Activated naive CD8-positive, alpha-beta T cell treated with anti-CD3 and anti-CD28 coated beads for 36 hours (primary cell): ENCODE measurements around the gene FBXW9. TPM values are rescaled to one million over a fixed set of nuclear protein-coding genes. Genes with fewer than 3 reads are reported as not detected.
"Not testable (repeated sequence)": the region's sequence is repeated elsewhere in the genome, so short reads cannot be mapped to it uniquely, and the experiment has no call there.

Experiments
- DNase-seq: peaks from one replicate; pipeline ENCODE4 v3.0.0; 2021
- H3K27ac Mint-ChIP-seq: one replicate; pipeline ENCODE4 v1.8.0; 2022; ENCODE audit warnings: mild to moderate bottlenecking, moderate library complexity, mixed read lengths
- H3K27me3 Mint-ChIP-seq: one replicate; pipeline ENCODE4 v1.8.0; 2022; ENCODE audit warnings: mild to moderate bottlenecking, mixed read lengths
- H3K36me3 Mint-ChIP-seq: one replicate; pipeline ENCODE4 v1.8.0; 2021; ENCODE audit warnings: mild to moderate bottlenecking, mixed read lengths
- H3K4me1 Mint-ChIP-seq: one replicate; pipeline ENCODE4 v1.8.0; 2021; ENCODE audit warnings: mixed read lengths
- H3K4me3 Mint-ChIP-seq: one replicate; pipeline ENCODE4 v1.8.0; 2022; ENCODE audit warnings: mild to moderate bottlenecking, moderate library complexity, mixed read lengths
- H3K9me3 Mint-ChIP-seq: one replicate; pipeline ENCODE4 v1.8.0; 2022; ENCODE audit warnings: mixed read lengths
- total RNA-seq, 2 experiments: library from RNA; stranded (reverse); gene quantifications; one replicate each; pipeline ENCODE4 v1.2.3, GENCODE V29; 2021

FBXW9 gene
- total RNA-seq, 2 experiments from 2014 or later: 13.1 to 13.4 TPM

DNA sequence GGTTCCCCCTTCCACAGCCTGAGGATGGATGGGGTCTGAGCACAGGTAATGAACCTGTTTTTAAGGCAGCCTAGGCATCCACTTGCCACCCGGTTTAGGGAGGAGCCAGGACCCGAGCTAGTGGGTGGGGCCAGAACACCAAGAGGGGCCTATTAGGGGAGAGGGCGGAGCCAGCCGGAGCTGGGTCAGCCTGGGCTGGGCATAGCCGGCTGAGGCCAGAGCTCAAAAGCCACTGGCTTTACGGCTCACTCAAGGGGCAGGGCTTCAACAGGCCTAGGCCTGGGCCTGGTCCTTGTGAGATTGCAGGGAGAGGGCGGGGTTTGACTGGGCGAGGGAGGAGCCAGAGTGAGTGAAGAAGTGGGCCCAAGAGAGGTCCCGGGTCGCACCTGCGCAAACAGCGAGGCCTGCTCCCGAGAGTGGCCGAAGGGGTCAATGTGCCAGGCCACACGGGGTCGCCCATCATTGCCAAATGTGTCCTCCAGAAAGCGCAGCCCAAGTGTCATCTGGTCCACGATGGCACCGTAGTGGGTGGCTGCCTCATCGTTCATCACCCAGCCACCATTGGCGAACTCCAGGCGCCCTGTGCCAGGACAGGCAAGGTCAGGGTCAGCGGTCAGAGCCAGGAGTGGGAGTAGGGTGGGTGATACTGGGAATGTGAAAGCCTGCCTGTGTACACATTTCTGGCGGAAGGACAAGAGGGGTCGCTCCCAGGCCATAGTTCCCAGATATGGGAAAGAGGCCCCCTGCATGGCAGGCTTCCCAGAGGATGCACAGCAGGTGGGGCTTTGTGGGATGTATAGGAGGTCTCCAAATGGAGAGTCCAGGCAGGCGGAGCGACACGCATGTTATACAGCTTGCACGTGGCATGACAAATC is 31.8 kb downstream of the FBXW9 start:
- peak; percentile 30 for DNase-seq
- peak overlapping the region; percentile 89 for H3K4me3 Mint-ChIP-seq

DNA sequence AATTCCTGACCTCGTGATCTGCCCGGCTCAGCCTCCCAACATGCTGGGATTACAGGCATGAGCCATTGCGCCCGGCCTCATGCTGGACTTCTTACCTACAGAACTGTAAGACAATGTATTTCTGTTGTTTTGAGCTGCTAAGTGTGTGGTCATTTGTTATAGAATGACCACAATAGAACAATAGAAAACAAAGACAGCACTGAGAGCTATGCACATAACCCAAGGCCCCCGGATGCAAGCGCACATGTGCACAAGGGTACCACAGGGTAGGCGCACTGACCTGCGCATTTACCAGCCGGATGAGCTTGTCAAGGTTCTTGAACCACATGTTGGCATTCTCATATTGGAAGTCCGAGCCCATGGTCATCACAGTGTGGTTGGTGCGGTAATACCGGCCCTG is 35.5 kb downstream of the FBXW9 start:
- no peaks in the 10 kb centered on the region for H3K27me3 Mint-ChIP-seq
- H3K27ac Mint-ChIP-seq: no peak overlapping the region

More for the DNA sequence above, 31.8 kb downstream of the FBXW9 start:
- Mint-ChIP-seq H3K36me3 (peaks cover 43% of the 10 kb centered on the region), H3K9me3 (no peaks in the 10 kb centered on the region), H3K27me3 (no peaks in the 10 kb centered on the region), H3K4me1 (peaks cover 19% of the 10 kb centered on the region), H3K27ac (peak overlapping the region; percentile 89)

DNA sequence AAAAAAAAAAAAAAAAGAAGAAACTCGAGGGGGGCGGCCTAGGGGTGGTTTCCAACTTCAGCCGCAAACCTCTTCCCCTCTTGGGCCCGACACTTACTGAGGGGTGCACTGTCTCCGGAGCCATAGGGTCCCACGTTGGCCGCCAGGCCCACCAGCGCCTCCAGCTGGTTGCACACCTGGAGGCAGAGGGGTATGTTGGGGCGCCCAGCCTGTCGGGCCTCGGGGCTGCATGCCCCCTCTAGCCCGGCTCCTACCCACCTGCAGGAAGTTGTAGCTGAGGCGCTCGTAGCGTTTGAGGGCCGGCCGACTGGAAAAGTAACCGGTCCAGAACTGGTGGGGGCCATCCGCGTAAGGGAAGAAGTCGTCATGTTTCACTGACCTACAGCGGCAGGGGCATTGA is 38.5 kb downstream of the FBXW9 start:
- Mint-ChIP-seq H3K4me1 (no peaks in the 10 kb centered on the region), H3K27me3 (no peaks in the 10 kb centered on the region), H3K9me3 (no peaks in the 10 kb centered on the region), H3K4me3 (no peak overlapping the region), H3K27ac (no peak overlapping the region), H3K36me3 (peaks cover 39% of the 10 kb centered on the region)
- no peak for DNase-seq

More for the DNA sequence above, 35.5 kb downstream of the FBXW9 start:
- Mint-ChIP-seq H3K9me3 (no peaks in the 10 kb centered on the region), H3K4me1 (peaks cover 7% of the 10 kb centered on the region), H3K36me3 (peaks cover 46% of the 10 kb centered on the region), H3K4me3 (no peak overlapping the region)
- DNase-seq: no peak

DNA sequence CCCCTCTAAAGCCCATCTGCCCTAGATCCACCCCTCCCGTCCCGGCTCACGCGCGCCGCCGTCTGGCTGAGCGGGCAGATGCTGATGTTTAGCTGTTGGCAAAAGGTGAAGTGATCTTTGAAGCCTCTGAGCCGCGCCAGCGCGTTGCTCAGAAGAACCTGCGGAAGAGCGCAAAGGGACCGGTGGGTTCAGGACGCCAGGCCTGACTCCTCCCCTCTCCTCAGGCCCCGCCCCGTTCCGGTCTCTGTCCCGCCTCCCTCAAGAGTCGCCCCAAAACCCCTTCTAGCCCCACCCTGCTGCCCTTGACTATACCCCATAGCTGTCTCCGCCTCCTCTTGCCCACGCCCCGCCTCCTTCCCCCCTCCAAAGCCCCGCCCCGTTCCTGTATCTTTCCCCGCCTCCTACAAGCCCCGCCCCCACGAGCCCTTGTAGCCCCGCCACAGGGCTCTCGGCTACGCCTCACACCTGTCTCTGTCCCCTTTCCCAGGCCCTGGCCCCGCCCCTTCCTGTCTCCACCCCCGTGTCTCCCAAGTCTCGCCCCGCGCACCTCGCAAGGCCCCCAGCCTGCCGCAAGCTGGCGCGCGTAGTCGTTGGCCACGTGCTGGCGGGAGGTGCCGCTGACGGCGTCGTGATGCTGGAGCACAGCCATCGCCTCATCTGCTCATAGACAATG is 39.4 kb downstream of the FBXW9 start:
- Mint-ChIP-seq H3K27me3 (no peaks in the 10 kb centered on the region), H3K9me3 (no peaks in the 10 kb centered on the region), H3K4me1 (no peaks in the 10 kb centered on the region), H3K27ac (no peak overlapping the region), H3K36me3 (peaks cover 40% of the 10 kb centered on the region), H3K4me3 (no peak overlapping the region)
- DNase-seq: peak; percentile 32

DNA sequence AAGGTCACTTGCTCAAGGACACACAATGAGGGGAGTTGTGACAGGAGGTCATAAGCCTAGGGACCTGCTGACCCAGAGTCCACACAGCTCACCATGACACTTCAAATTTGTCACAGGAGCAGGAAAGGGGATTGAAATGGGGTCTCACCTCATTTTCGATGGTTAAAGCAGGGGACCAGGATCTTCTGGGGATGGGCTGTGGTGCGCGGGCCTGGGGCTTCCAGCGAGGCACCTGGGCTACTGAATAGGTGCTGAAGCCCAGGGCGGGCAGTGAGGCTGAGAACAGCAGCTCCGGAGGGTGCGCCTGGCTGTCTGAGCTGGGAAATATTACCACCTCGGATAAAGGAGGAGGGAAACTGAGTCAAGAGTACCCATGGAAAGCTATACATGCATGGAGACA is 40.9 kb downstream of the FBXW9 start:
- H3K9me3 Mint-ChIP-seq: no peaks in the 10 kb centered on the region
- no peaks in the 10 kb centered on the region for H3K27me3 Mint-ChIP-seq
- no peaks in the 10 kb centered on the region for H3K4me1 Mint-ChIP-seq
- no peak for DNase-seq
- H3K36me3 Mint-ChIP-seq: peaks cover 48% of the 10 kb centered on the region
- no peak overlapping the region for H3K4me3 Mint-ChIP-seq
- no peak overlapping the region for H3K27ac Mint-ChIP-seq

DNA sequence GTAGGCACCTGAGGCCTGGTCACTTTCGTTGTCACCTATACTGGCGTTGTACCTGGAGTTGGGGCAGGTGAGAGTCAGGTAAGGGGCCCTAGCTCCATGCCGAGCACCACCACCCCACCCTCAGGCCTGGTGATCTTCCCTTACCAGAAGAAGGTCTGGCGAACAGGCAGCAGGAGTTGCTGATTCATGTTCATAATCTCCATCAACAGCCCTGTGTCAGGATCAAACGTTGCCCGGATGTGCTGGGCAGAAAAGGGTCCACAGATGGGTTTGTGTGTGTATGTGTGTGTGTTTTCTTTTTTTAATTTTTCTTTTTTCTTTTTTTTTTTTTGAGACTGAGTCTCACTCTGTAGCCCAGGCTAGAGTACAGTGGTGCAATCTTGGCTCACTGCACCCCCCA is 44.2 kb downstream of the FBXW9 start:
- no peak for DNase-seq
- no peak overlapping the region for H3K4me3 Mint-ChIP-seq
- peaks cover 2% of the 10 kb centered on the region for H3K4me1 Mint-ChIP-seq
- H3K36me3 Mint-ChIP-seq: peaks cover 57% of the 10 kb centered on the region
- no peaks in the 10 kb centered on the region for H3K27me3 Mint-ChIP-seq
- no peaks in the 10 kb centered on the region for H3K9me3 Mint-ChIP-seq
- H3K27ac Mint-ChIP-seq: no peak overlapping the region

DNA sequence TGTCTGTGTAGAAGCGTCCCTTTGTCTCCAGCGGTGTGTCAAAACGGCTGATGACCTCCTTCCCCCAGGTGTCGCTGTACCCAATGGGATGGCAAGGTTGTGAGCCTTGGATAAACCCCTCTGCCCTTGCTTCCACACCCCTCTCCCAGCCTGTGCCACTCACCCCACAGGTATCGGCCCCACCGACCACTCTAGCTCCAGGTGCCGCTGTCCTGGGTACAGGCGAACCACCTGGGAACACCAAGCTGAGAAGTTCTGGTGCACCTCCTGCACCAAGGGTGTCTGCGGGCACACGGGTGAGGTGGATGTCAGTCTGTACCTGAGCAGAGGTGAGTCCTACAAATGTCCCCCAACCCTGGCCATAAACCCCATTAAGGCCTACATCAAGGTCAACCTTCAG is 46.5 kb downstream of the FBXW9 start:
- Mint-ChIP-seq H3K9me3 (no peaks in the 10 kb centered on the region), H3K36me3 (peaks cover 37% of the 10 kb centered on the region), H3K4me3 (no peak overlapping the region), H3K4me1 (peaks cover 2% of the 10 kb centered on the region), H3K27me3 (no peaks in the 10 kb centered on the region), H3K27ac (no peak overlapping the region)
- no peak for DNase-seq

DNA sequence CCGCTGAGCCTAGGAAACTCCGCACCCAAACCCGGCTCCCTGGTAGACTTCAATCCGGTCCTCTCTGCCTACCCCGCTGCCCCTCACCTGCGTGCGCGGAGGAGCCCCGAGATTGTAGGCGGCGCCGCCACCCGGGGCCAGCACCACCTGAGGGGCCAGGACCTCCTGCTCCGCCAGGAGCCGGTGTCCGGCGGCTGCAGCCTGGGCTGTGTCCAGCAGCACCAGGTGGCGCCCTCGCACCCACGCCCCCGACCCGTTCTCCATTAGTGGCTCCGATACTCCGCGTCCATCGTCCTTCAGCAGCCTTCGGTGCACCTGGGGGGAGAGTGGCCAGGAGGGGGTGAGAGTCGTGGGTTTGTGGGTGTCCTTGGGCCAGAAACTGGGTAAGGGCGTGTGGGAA is 48.3 kb downstream of the FBXW9 start:
- Mint-ChIP-seq H3K27me3 (no peaks in the 10 kb centered on the region), H3K4me1 (peaks cover 2% of the 10 kb centered on the region), H3K36me3 (peaks cover 33% of the 10 kb centered on the region), H3K9me3 (no peaks in the 10 kb centered on the region), H3K4me3 (no peak overlapping the region), H3K27ac (no peak overlapping the region)
- no peak for DNase-seq

DNA sequence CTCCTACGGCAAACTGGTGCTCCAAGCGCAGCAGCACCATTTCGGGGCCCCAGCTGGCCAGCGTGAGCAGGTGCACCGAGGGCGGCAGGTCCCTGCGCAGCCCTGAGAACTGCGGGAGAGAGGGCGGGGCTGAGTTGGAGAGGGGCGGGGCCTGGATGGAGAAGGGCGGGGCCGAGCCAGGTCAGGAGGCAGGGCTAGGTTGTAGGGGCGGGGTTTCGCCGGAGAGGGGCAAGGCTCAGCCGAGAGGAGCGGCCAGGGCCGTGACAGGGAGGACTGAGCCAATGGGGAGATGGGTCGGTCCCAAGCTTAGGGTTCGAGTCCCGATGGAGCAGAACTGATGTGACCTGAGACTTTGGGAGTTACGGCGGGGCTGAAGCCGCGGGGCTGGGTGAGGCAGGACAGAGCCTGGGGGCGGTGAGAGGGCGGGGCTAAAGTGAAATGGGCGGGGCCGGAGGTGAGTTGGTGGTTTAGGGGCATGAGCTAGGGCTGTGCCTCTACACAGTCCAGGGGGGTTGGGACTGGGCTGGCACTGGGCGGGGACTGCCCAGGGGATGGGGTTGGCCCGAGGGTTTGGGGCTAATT is 48.9 kb downstream of the FBXW9 start:
- H3K9me3 Mint-ChIP-seq: no peaks in the 10 kb centered on the region
- H3K27ac Mint-ChIP-seq: no peak overlapping the region
- H3K27me3 Mint-ChIP-seq: no peaks in the 10 kb centered on the region
- peak; percentile 57 for DNase-seq
- H3K36me3 Mint-ChIP-seq: peaks cover 33% of the 10 kb centered on the region
- peaks cover 2% of the 10 kb centered on the region for H3K4me1 Mint-ChIP-seq
- no peak overlapping the region for H3K4me3 Mint-ChIP-seq

DNA sequence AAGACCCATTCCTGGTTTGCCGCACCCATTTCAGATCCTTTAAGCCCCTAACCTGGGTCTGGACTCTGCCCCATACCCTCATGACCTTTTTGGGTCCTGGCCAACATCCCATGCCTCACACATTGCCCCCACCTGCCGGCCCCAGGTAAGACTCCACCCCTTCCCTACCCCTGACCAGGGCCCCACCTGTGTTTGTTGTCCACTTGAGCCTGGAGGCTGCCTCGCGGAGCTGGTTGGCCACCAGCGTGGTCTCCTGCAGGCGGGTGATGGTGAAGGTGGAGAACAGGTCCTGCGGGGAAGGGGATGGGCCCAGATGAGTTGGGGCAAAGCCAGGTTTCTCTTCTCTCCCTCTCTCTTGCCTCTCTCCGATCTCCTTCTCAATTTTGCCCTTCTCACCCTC is 49.4 kb downstream of the FBXW9 start:
- no peaks in the 10 kb centered on the region for H3K9me3 Mint-ChIP-seq
- H3K27ac Mint-ChIP-seq: no peak overlapping the region
- no peak overlapping the region for H3K4me3 Mint-ChIP-seq
- H3K27me3 Mint-ChIP-seq: no peaks in the 10 kb centered on the region
- peaks cover 30% of the 10 kb centered on the region for H3K36me3 Mint-ChIP-seq
- no peak for DNase-seq
- peaks cover 2% of the 10 kb centered on the region for H3K4me1 Mint-ChIP-seq

DNA sequence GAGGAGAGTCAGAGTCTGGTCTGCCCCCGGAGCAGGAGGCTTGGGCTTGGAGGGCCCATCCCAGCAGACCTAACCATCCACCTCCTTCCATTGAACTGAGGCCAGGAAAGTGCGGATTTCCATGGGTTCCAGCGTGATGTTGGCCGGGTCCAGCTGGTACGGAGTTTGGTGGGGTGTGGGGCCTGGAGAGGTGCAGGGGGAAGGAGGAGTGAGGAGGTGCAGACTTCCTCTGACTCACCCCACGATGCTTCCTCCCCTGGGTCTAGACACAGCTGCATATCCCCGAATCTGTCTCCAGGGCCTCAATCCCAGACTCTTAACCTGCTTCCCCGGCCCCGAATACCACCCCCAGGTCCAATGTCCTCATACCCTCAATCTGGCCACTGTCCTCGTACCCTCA is 49.9 kb downstream of the FBXW9 start:
- Mint-ChIP-seq H3K4me3 (no peak overlapping the region), H3K9me3 (no peaks in the 10 kb centered on the region), H3K27me3 (no peaks in the 10 kb centered on the region), H3K27ac (no peak overlapping the region), H3K4me1 (peaks cover 2% of the 10 kb centered on the region), H3K36me3 (peaks cover 26% of the 10 kb centered on the region)
- DNase-seq: no peak

DNA sequence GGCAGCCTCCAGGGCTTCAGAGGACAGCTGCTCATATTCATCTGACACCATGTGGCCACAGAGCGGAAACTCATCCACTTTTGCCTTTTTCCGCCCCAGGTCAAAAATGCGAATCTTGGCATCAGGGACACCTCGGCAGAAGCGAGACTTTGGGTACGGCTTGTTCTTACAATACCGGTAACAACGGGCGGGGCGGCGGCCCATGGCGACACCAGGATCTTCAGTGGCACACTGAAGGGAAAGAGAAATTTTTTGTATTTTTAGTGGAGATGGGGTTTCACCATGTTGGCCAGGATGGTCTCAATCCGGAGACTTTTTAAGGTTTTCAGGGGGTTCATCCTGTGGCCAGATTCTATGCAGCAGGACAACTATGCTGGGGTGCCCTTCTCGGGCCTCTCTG is 52.7 kb downstream of the FBXW9 start:
- Mint-ChIP-seq H3K27ac (peak overlapping the region; percentile 45), H3K36me3 (peaks cover 21% of the 10 kb centered on the region), H3K4me1 (peaks cover 11% of the 10 kb centered on the region)
- not testable (repeated sequence) for DNase-seq, H3K4me3 Mint-ChIP-seq, H3K27me3 Mint-ChIP-seq, H3K9me3 Mint-ChIP-seq

DNA sequence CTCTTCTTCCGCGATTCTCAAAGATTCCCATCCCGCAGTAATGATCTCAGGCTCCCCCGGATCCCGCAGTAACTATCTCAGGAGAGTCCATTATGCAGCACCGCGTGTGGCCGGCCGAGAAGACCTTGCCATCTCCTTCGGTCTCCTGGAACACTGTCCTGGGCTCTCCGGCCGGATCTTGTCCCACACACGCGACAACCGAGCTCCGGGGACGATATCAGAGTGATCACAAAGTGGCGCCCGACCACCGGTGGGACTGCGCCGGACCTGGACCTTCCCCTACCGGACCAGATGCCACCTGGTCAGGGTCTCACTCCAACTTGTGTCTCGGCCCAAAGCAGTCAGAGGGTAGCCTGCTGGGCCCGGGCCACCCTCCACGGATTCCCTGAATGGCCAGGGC is 53.9 kb downstream of the FBXW9 start:
- Mint-ChIP-seq H3K9me3 (no peaks in the 10 kb centered on the region), H3K4me3 (no peak overlapping the region), H3K4me1 (peaks cover 8% of the 10 kb centered on the region), H3K27ac (no peak overlapping the region), H3K36me3 (peaks cover 15% of the 10 kb centered on the region), H3K27me3 (no peaks in the 10 kb centered on the region)
- no peak for DNase-seq

DNA sequence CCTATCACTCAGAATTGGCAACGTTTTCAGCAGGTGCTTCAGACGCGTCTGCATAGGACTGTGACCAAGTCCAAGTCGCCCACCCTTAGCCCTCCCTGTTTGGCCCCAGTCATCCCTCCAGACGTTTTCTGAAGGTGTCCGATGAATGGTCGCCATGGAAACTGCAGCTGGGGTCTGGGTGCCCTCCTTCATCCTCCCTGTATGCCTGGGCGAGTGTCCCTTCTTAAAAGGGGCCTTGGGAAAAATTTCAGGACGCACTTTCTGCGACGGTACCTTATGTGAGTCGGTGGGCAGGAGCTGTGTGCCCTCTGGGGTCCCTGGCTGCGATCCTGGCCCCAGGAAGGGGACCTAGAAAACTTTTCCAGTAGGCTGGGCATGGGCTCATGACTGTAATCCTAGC is 55.0 kb downstream of the FBXW9 start:
- Mint-ChIP-seq H3K27ac (no peak overlapping the region), H3K36me3 (peaks cover 16% of the 10 kb centered on the region), H3K4me1 (peaks cover 13% of the 10 kb centered on the region), H3K4me3 (no peak overlapping the region), H3K9me3 (no peaks in the 10 kb centered on the region), H3K27me3 (no peaks in the 10 kb centered on the region)
- DNase-seq: no peak

DNA sequence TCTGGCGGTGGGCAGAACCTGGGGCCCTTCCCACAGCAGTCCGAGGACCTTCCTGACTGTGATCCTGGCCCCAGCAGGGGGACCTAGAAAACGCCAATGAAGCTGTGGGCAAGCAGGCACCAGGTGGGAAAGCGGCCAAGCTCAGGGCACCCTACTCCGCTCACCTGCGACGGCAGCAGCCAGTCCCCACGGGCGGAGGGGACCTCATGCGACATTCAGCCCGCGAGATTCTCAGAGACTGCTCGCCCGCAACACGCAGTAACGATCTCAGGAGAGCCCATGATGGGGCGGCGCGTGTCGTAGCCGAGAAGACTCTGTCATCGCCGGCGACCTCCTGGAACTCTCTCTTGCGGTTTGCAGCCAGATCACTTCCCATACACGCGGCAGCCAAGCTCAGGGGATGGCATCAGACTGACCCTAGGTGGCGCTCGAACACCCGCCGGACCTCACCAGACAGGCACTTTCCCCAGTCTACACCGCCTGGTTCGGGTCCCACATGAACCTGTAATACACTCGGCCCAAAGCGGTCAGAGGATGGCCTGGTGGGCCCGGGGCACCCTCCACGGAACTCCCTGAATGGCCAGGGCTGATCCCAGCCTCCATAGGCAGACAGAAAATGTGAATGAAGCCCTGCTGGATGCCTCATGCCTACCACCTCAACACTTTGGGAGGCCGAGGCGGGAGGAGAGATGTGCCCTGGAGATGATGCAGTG is 56.4 kb downstream of the FBXW9 start:
- peaks cover 19% of the 10 kb centered on the region for H3K36me3 Mint-ChIP-seq
- no peaks in the 10 kb centered on the region for H3K9me3 Mint-ChIP-seq

More for the DNA sequence above, 56.4 kb downstream of the FBXW9 start:
- H3K27ac Mint-ChIP-seq: peak overlapping the region; percentile 90
- peak overlapping the region; percentile 76 for H3K4me3 Mint-ChIP-seq
- no peaks in the 10 kb centered on the region for H3K27me3 Mint-ChIP-seq
- peaks cover 16% of the 10 kb centered on the region for H3K4me1 Mint-ChIP-seq
- peak; percentile 90 for DNase-seq
